ENCODE results near the gene PCSK5.

DNA sequence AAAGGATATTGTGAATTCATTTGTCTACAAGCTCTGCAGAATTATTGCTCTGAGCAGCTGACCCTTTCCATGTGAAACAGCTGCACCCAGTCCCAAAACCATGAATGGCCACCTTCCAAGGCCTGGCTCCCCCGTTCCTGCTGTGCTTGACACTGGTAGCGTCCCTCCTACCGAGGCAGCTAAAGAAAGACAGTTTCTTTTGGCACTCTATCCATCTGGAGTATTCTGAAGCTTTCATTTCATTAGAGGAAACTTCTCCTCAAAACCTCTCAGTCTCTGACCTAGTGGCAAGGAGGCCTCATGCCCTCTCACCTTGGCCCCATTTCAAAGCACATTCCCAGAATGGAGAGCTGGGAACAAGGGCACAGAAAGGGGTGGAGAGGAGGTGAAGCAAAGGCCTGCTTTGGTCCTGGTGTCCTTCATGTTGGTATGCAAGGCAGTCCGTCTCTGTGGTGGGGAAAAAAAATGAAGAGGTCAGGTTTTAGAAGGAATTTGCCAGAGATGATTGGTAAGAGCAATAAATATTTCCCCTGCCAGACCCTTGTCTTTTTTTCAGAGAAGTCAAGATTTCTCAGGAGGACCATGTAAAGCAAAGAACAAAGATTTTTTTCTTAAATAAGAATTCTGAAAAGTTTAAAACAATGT is 271.7 kb downstream of the PCSK5 start:
- TF ChIP-seq, protein P1, sequence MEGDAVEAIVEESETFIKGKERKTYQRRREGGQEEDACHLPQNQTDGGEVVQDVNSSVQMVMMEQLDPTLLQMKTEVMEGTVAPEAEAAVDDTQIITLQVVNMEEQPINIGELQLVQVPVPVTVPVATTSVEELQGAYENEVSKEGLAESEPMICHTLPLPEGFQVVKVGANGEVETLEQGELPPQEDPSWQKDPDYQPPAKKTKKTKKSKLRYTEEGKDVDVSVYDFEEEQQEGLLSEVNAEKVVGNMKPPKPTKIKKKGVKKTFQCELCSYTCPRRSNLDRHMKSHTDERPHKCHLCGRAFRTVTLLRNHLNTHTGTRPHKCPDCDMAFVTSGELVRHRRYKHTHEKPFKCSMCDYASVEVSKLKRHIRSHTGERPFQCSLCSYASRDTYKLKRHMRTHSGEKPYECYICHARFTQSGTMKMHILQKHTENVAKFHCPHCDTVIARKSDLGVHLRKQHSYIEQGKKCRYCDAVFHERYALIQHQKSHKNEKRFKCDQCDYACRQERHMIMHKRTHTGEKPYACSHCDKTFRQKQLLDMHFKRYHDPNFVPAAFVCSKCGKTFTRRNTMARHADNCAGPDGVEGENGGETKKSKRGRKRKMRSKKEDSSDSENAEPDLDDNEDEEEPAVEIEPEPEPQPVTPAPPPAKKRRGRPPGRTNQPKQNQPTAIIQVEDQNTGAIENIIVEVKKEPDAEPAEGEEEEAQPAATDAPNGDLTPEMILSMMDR (IDR thresholded peaks at IDR 0.05): no peak
- no peak for TF ChIP-seq POLR2A (IDR thresholded peaks at IDR 0.05)
